ENCODE data around the gene TPRKB.

Gene TPRKB

GRCh38 chr2:73776381-73776780 lies 39.2 kb upstream of the TPRKB start:
- TF ChIP-seq CTCF (IDR thresholded peaks at IDR 0.05; ENCODE audit: low read depth, low read length) = no peak
- TF ChIP-seq POLR2A (IDR thresholded peaks at IDR 0.05; ENCODE audit: extremely low read depth, insufficient read length) = no peak
- TF ChIP-seq MYC (IDR thresholded peaks at IDR 0.05; ENCODE audit: low read depth, low read length) = no peak
- no peak for TF ChIP-seq MAX (IDR thresholded peaks at IDR 0.05; ENCODE audit: low read depth, low read length)
- no peak for DNase-seq (ENCODE audit: low read depth)
- H3K4me3 ChIP-seq (ENCODE audit: low read depth, low read length) = no peak overlapping the region

- H3K4me3 ChIP-seq (ENCODE audit: low read depth, low read length) = no peak overlapping the region
- no peak for DNase-seq (ENCODE audit: low read depth)
- TF ChIP-seq POLR2A (IDR thresholded peaks at IDR 0.05; ENCODE audit: extremely low read depth, insufficient read length) (no peak), MAX (IDR thresholded peaks at IDR 0.05; ENCODE audit: low read depth, low read length) (no peak), CTCF (IDR thresholded peaks at IDR 0.05; ENCODE audit: low read depth, low read length) (no peak), MYC (IDR thresholded peaks at IDR 0.05; ENCODE audit: low read depth, low read length) (no peak)
These were observed 35.7 kb upstream of the TPRKB start for GRCh38 chr2:73772819-73773218.

GRCh38 chr2:73770725-73771124 lies 33.6 kb upstream of the TPRKB start:
- no peak overlapping the region for H3K4me3 ChIP-seq (ENCODE audit: low read depth, low read length)
- DNase-seq (ENCODE audit: low read depth) = no peak
- TF ChIP-seq MAX (IDR thresholded peaks at IDR 0.05; ENCODE audit: low read depth, low read length) = no peak
- TF ChIP-seq CTCF (IDR thresholded peaks at IDR 0.05; ENCODE audit: low read depth, low read length) = no peak
- no peak for TF ChIP-seq MYC (IDR thresholded peaks at IDR 0.05; ENCODE audit: low read depth, low read length)
- no peak for TF ChIP-seq POLR2A (IDR thresholded peaks at IDR 0.05; ENCODE audit: extremely low read depth, insufficient read length)

GRCh38 chr2:73766994-73767393 lies 29.8 kb upstream of the TPRKB start:
- no peak overlapping the region for H3K4me3 ChIP-seq (ENCODE audit: low read depth, low read length)
- no peak for DNase-seq (ENCODE audit: low read depth)
- TF ChIP-seq POLR2A (IDR thresholded peaks at IDR 0.05; ENCODE audit: extremely low read depth, insufficient read length) (no peak), MYC (IDR thresholded peaks at IDR 0.05; ENCODE audit: low read depth, low read length) (no peak), CTCF (IDR thresholded peaks at IDR 0.05; ENCODE audit: low read depth, low read length) (no peak), MAX (IDR thresholded peaks at IDR 0.05; ENCODE audit: low read depth, low read length) (no peak)

GRCh38 chr2:73766349-73766748 lies 29.2 kb upstream of the TPRKB start:
- DNase-seq (ENCODE audit: low read depth) = no peak
- no peak for TF ChIP-seq MYC (IDR thresholded peaks at IDR 0.05; ENCODE audit: low read depth, low read length)
- no peak for TF ChIP-seq MAX (IDR thresholded peaks at IDR 0.05; ENCODE audit: low read depth, low read length)
- TF ChIP-seq CTCF (IDR thresholded peaks at IDR 0.05; ENCODE audit: low read depth, low read length) = no peak
- no peak for TF ChIP-seq POLR2A (IDR thresholded peaks at IDR 0.05; ENCODE audit: extremely low read depth, insufficient read length)
- no peak overlapping the region for H3K4me3 ChIP-seq (ENCODE audit: low read depth, low read length)

- DNase-seq (ENCODE audit: low read depth) = no peak
- H3K4me3 ChIP-seq (ENCODE audit: low read depth, low read length) = no peak overlapping the region
- TF ChIP-seq CTCF (IDR thresholded peaks at IDR 0.05; ENCODE audit: low read depth, low read length) (no peak), POLR2A (IDR thresholded peaks at IDR 0.05; ENCODE audit: extremely low read depth, insufficient read length) (no peak), MAX (IDR thresholded peaks at IDR 0.05; ENCODE audit: low read depth, low read length) (no peak), MYC (IDR thresholded peaks at IDR 0.05; ENCODE audit: low read depth, low read length) (no peak)
These were observed 27.8 kb upstream of the TPRKB start for GRCh38 chr2:73764945-73765344.
